ENCODE results near the gene DAAM1. TPM values are rescaled to one million over a fixed set of nuclear protein-coding genes. Genes with fewer than 3 reads are reported as not detected.

The DAAM1 gene
- total and polyA plus RNA-seq, 12 donors, result 7.4 to 37.4 (median 24.9) TPM

DNA sequence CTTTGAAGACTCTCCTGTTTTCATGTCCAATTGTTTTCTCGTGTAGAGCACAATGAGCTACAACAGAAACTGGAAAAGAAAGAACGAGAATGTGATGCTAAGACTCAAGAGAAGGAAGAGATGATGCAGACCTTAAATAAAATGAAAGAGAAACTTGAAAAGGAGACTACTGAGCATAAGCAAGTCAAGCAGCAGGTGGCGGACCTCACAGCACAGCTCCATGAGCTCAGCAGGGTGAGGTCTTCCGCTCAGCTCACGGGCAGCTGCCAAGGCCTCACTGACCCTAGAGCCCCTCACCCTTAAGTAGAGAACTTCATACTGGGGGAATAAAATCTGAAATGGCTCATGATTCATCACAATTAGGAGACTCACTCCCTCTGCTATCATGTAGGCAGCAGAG, 142.0 kb downstream of the DAAM1 start:
- peaks cover 0 to 12% of the 10 kb centered on the region in 2 donors for H3K4me1 ChIP-seq (replicated peaks in 1 of 2)

DNA sequence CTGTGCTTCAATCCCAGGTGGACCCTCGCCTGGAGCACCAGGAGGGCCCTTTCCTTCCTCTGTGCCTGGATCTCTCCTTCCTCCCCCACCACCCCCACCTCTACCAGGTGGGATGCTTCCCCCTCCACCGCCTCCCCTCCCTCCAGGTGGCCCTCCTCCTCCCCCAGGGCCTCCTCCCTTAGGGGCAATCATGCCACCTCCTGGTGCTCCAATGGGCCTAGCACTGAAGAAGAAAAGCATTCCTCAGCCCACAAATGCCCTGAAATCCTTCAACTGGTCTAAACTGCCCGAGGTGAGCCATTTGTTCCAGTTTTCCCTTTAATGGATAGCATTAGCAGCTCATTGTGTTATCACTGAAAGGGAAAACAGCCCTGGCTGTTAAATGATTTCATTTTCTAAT, 142.8 kb downstream of the DAAM1 start:
- no peaks in the 10 kb centered on the region for H3K27me3 ChIP-seq
- H3K9me3 ChIP-seq (replicated peaks in 1 of 3), result no peaks in the 10 kb centered on the region
- TF ChIP-seq, protein P1, sequence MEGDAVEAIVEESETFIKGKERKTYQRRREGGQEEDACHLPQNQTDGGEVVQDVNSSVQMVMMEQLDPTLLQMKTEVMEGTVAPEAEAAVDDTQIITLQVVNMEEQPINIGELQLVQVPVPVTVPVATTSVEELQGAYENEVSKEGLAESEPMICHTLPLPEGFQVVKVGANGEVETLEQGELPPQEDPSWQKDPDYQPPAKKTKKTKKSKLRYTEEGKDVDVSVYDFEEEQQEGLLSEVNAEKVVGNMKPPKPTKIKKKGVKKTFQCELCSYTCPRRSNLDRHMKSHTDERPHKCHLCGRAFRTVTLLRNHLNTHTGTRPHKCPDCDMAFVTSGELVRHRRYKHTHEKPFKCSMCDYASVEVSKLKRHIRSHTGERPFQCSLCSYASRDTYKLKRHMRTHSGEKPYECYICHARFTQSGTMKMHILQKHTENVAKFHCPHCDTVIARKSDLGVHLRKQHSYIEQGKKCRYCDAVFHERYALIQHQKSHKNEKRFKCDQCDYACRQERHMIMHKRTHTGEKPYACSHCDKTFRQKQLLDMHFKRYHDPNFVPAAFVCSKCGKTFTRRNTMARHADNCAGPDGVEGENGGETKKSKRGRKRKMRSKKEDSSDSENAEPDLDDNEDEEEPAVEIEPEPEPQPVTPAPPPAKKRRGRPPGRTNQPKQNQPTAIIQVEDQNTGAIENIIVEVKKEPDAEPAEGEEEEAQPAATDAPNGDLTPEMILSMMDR (IDR thresholded peaks at IDR 0.05), result no peak
- TF ChIP-seq POLR2A (IDR thresholded peaks at IDR 0.05), result no peak
- peaks cover 0 to 12% of the 10 kb centered on the region in 2 donors for H3K4me1 ChIP-seq (replicated peaks in 1 of 2)
- H3K4me3 ChIP-seq, result no peak overlapping the region
- intact Hi-C loops (cut with DNase I), result no loop called here
- no peak overlapping the region for H3K27ac ChIP-seq
- H3K36me3 ChIP-seq (replicated peaks in 1 of 2), result peaks cover 0 to 21% of the 10 kb centered on the region in 2 donors
- 88 to 95% (median 91%) methylated on average over 2 to 3 of the region's 3 CpGs for WGBS, 4 donors
- no peak for DNase-seq

More for the DNA sequence above, 142.0 kb downstream of the DAAM1 start:
- intact Hi-C loops (cut with DNase I), result no loop called here
- TF ChIP-seq, protein P1 (IDR thresholded peaks at IDR 0.05), result no peak
- no peak for TF ChIP-seq POLR2A (IDR thresholded peaks at IDR 0.05)
- DNase-seq, result no peak
- WGBS, 4 donors, result 72 to 88% (median 84%) methylated on average over 5 of the region's 5 CpGs
- Histone ChIP-seq H3K4me3 (no peak overlapping the region), H3K9me3 (replicated peaks in 1 of 3) (no peaks in the 10 kb centered on the region), H3K27ac (no peak overlapping the region), H3K27me3 (no peaks in the 10 kb centered on the region), H3K36me3 (replicated peaks in 1 of 2) (peaks cover 0 to 26% of the 10 kb centered on the region in 2 donors)

DNA sequence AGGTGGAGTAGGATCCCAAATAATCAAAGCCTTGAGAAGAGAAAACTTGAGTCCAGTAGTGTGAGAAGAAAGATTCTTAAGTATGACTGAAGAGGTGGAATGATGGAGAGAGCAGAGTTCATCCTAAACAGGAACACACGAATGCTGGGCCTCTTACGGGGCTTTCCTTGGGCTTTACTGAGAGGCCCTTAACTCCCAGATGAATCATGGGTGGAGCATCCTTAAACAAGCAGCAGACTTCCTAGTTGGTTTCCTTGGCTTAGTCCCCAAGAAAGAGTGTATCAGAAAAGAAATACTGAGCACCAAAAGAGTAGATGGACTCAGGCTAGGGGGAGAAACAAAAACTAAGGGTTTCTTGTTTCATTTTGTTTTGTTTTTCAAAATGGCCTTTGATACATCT, 144.3 kb downstream of the DAAM1 start:
- no peak overlapping the region for H3K4me3 ChIP-seq
- WGBS, 4 donors, result 69 to 78% (median 72%) methylated on average over 2 of the region's 2 CpGs
- H3K27ac ChIP-seq, result no peak overlapping the region
- TF ChIP-seq, protein P1 (IDR thresholded peaks at IDR 0.05), result no peak
- TF ChIP-seq POLR2A (IDR thresholded peaks at IDR 0.05), result no peak
- no peaks in the 10 kb centered on the region for H3K9me3 ChIP-seq (replicated peaks in 1 of 3)
- H3K36me3 ChIP-seq (replicated peaks in 1 of 2), result peaks cover 0 to 15% of the 10 kb centered on the region in 2 donors
- intact Hi-C loops (cut with DNase I), result no loop called here
- H3K4me1 ChIP-seq (replicated peaks in 1 of 2), result peaks cover 6 to 25% of the 10 kb centered on the region in 2 donors
- no peak for DNase-seq
- no peaks in the 10 kb centered on the region for H3K27me3 ChIP-seq

DNA sequence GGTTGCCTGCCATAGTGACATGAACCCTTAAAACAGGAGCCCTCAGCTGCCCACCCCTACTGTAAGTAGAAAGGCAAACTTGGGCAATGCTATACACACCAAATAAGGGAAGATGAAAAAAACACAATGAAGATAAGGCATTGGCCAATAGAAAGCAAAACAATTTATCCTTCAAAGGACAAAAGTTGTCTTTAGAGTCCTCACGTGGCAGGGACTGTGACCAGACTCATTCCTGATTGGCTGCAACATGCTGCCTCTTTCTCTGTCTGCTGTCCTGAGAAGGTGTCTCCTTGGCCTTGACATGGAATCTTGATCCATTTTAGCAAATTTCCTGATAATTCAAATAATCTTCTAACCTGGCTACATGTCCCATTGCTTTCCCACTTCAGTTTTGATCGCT, 144.8 kb downstream of the DAAM1 start:
- Histone ChIP-seq H3K4me1 (replicated peaks in 1 of 2) (peaks cover 9 to 30% of the 10 kb centered on the region in 2 donors), H3K27me3 (no peaks in the 10 kb centered on the region), H3K27ac (peak overlapping the region in 2 of 5 donors; percentile 19 to 24), H3K36me3 (replicated peaks in 1 of 2) (peaks cover 0 to 15% of the 10 kb centered on the region in 2 donors), H3K9me3 (replicated peaks in 1 of 3) (no peaks in the 10 kb centered on the region), H3K4me3 (no peak overlapping the region)
- DNase-seq, result no peak
- intact Hi-C loops (cut with DNase I), result no loop called here
- WGBS, 4 donors, result 64 to 83% (median 73%) methylated on average over 2 of the region's 2 CpGs
- TF ChIP-seq POLR2A (IDR thresholded peaks at IDR 0.05), result no peak
- TF ChIP-seq, protein P1 (IDR thresholded peaks at IDR 0.05), result no peak
